ENCODE data around the gene UGT1A9. TPM values are rescaled to one million over a fixed set of nuclear protein-coding genes. Genes with fewer than 3 reads are reported as not detected.

Gene UGT1A9
- total and polyA plus RNA-seq, 2 of the 13 experiments (the other 11 are each of a cell fraction or from before 2014, with no cell fraction given) = 0.07 TPM; not detected in 1

- H3K79me2 ChIP-seq (ENCODE audit: insufficient read depth, low read length) = no peaks in the 10 kb centered on the region
- intact Hi-C loops (cut with micrococcal nuclease; ENCODE audit: unreplicated experiment) = no loop called here
- H3K4me3 ChIP-seq (replicated peaks in 1 of 3; ENCODE audit: insufficient read depth in 1 of 3, low read depth in 2 of 3, low read length in 3 of 3) = no peak overlapping the region
- peaks cover 0 to 43% of the 10 kb centered on the region in 2 experiments; a peak in 3 of 5 replicates for H3K27me3 ChIP-seq (ENCODE audit: control insufficient read depth in 1 of 2, insufficient read depth in 2 of 2, low read length in 2 of 2)
- BruUV-seq (replicated peaks) = no TSS peak
- no peak overlapping the region for H3K4me2 ChIP-seq (ENCODE audit: low read depth, low read length)
- no peak overlapping the region for H3K27ac ChIP-seq (ENCODE audit: extremely low read length, insufficient read depth, low read length)
- H3K4me1 ChIP-seq (ENCODE audit: insufficient read depth, low read length) = 0 out of 2 replicates have a peak, but pooled peaks cover 2% of the 10 kb centered on the region
- TF ChIP-seq RNF219 (CRISPR knock-in tag; IDR thresholded peaks at IDR 0.05) = no peak
- TF ChIP-seq MXD1 (CRISPR knock-in tag; IDR thresholded peaks at IDR 0.05) = no peak
- no peak for TF ChIP-seq NCOA1 (CRISPR knock-in tag; IDR thresholded peaks at IDR 0.05)
- TF ChIP-seq ISL2 (CRISPR knock-in tag; IDR thresholded peaks at IDR 0.05) = no peak
- no peak for TF ChIP-seq LCORL (IDR thresholded peaks at IDR 0.05)
- no peak for TF ChIP-seq LCORL (CRISPR knock-in tag; IDR thresholded peaks at IDR 0.05)
- no peak for TF ChIP-seq ZNF616 (CRISPR knock-in tag; IDR thresholded peaks at IDR 0.05; ENCODE audit: low read depth)
- no peak for TF ChIP-seq ZNF143 (CRISPR knock-in tag; IDR thresholded peaks at IDR 0.05)
- no peak for TF ChIP-seq ZBTB37 (CRISPR knock-in tag; IDR thresholded peaks at IDR 0.05)
- no peak for ATAC-seq
- H3K9me3 ChIP-seq (ENCODE audit: low read length) = no peaks in the 10 kb centered on the region
- H3K36me3 ChIP-seq (replicated peaks in 1 of 2; ENCODE audit: control insufficient read depth in 1 of 2, insufficient read depth in 2 of 2, low read length in 2 of 2) = no peaks in the 10 kb centered on the region
- in situ Hi-C loops (cut with HindIII; ENCODE audit: extremely low pct_ligation_motif_present, low pct_unique_long_range_greater_than_20kb) = no loop called here
- no peak for DNase-seq (ENCODE audit: low spot score)
- WGBS (ENCODE audit: low lambda C conversion rate) = 65% methylated on average over 5 of the region's 8 CpGs
- H2AFZ ChIP-seq (ENCODE audit: low read length) = no peak overlapping the region
- FAIRE-seq = no peak
- POLR2A ChIA-PET = no interaction called here
- no peaks in the 10 kb centered on the region for H4K20me1 ChIP-seq (ENCODE audit: insufficient read depth, low read length)
- CTCF ChIA-PET (ENCODE audit: low intra/inter-chr PET ratio, low total read pairs) = no interaction called here
- no peak overlapping the region for H3K9ac ChIP-seq (ENCODE audit: insufficient read depth, low read depth, low read length)
Observed at GRCh38 chr2:233811732-233812131, 140.0 kb downstream of the UGT1A9 start.
